Hypothalamus (tissue), 51 donors: Measurements from ENCODE around the gene CCNA1.

Experiments used
- DNase-seq, 51 donors: peaks; one replicate each; lab custom pipeline; 2025; lab: John Stamatoyannopoulos, UW

CCNA1 gene

DNA sequence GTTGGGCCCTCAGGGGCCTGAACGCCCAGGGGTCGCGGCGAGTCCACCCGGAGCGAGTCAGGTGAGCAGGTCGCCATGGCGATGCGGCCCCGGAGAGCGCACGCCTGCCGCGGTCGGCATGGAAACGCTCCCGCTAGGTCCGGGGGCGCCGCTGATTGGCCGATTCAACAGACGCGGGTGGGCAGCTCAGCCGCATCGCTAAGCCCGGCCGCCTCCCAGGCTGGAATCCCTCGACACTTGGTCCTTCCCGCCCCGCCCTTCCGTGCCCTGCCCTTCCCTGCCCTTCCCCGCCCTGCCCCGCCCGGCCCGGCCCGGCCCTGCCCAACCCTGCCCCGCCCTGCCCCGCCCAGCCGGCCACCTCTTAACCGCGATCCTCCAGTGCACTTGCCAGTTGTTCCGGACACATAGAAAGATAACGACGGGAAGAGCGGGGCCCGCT is at the start of gene CCNA1:
TSS of gene CCNA1 (plus strand) at position 390 of the 439 bp plus-strand sequence. CDS start 562 bp downstream, outside the sequence.
- peak in 32 of 51 donors; percentile 10 to 69 (median 36) for DNase-seq

DNA sequence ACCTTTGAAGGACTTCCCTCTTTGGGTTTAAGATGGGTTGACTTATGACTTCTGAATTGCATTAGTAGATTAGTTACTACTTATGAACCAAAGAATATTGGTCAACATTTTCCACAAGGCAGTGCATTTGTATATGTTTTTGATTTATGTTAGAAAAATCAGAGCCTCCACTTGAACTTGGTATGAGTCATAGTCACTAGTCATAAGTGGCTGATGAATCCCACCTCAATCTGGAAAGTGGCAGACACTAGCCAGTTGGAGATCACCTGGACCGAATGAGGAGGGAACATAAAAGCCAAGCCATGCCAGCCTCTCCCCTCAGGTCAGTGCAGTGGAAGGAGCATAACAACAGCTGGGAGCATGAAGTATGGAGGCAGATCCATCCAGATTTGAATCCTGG is 46.8 kb upstream of the CCNA1 start:
- no peak for DNase-seq

DNA sequence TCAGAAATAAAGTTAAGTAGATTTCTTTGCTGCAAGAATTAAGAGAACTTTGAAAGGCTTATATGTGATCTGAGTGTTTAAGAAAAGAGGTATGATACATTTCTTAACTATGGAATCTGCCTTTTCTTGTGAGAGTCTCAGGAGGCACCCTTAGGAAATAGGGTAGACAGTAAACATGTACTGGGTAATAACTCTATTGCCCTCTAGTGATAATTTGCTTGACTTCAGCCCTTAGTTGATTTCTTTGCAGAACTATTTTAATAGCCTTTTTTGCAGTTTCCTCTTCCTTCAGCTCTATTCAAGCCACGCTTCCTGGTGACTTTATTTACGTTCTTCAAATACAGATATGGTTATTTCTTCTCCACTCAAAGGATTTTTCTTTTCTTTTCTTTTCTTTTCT is 37.0 kb upstream of the CCNA1 start:
- DNase-seq = peak in 1 of 51 donors; percentile 29

DNA sequence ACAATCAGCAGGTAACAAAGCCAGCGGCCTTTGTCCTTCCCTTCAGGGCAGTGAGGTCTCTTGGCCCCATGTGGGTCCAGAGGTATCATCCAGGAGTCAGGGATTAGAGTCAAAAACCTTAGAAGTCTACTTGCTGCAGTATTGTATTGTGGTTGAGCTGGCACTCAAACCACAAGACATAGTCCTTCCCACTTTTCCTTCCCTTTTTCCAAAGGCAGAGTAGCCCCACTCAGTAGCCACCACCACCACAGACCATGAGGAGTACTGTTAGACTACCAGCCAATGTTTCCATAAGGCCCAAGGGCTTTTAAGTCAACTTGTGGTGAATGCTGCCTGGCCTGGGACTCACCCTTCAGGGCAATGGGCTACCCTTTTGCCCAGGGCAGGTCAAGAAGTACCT is 27.1 kb upstream of the CCNA1 start:
- no peak for DNase-seq

DNA sequence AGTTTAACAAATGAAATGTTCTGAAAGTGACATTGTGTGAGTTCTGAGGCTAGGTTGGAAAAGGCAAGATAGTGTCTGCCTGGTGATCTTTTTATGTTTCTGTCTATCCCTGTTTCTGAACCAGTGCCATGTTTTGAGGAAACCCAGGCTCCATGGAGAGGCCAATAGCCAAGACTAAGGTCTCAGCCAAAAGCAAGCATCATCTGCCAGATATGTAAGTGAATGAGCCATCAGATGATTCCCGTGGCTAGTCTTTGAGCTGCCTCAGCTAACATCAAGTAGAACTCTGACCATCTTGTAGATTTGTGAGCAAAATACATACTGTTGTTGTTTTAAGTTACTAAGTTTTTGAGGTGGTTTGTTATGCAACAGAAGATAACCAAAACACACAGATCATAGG is 19.6 kb upstream of the CCNA1 start:
- DNase-seq = no peak

DNA sequence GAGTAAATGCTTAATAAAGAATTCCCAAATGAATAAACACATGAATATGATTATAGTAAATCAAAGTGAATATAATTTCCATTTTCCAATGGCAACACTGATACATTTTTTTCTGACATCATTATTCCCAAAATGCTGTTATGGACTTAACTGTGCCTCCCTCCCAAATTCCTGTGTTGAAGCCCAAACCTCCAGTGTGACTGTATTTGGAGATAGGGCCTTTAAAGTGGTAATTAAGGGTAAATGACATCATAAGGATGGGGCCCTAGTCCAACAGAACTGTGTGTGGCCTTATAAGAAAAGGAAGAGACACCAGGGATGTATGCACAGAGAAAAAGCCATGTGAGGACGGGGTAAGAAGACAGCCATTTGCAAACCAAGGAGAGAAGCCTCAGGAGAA is 19.1 kb upstream of the CCNA1 start:
- DNase-seq = no peak

DNA sequence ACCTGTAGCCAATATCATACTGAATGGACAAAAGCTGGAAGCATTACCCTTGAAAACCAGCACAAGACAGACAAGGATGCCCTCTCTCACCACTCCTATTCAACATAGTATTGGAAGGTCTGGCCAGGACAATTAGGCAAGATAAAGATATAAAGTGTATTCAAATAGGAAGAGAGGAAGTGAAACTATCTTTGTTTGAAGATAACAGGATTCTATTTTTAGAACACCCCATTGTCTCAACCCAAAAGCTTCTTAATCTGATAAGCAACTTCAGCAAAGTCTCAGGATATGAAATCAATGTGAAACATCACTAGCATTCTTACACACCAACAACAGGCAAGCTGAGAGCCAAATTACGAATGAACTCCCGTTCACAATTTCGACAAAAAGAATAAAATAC is 17.8 kb upstream of the CCNA1 start:
- no peak for DNase-seq

DNA sequence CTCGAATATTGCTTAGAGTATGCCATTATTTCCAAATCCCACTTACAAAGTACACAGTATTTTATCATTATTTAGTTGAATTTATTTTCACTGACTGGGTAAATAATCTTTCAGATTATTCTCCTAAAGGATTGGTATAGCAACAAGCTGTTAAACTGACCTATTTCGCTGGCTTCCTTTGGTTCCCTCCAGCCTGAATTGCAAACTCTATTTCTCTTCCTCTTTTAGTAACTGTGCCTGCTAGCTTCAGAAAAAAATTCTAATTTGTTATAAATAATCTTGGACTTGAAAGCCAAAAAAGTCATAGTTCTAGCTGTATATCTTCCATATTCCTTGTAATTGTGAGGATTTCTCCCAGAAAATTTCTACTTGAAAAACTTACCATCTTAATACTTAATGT is 15.0 kb upstream of the CCNA1 start:
- no peak for DNase-seq

DNA sequence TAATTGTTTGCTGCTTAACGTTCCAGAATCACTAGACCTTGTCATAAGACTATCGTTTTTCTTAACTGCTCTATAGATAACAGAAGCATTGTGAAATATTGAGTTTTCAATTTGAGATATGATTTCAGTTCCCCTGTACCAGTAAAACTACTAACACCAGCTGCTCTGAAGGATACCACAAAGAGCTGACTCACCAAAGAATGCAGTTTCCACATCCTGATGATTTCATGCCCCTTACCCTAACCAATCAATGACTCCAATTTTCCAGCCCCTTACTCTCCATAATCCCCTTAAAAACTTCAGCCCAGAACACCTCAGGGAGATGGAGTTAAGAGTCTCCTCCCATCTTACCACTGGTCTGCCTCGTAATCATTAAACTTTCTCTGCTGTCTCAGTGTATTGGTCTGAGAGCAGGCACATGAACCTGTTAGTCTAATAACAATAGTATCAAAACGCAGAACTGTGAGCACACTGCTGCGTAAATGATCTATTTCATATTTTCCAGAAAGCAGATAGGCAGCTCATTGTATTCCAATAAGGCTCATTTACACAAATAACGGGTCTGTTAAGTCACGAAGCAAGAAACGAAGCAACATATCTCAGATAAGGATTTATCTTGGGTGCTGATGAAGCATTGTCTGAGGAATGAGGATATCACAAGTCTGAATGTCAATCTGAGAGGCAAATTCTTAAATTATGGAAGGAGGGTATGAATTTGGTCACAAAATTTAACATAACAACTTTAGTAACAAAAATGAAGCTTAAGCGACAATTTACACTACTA is 14.1 kb upstream of the CCNA1 start:
- DNase-seq = no peak

DNA sequence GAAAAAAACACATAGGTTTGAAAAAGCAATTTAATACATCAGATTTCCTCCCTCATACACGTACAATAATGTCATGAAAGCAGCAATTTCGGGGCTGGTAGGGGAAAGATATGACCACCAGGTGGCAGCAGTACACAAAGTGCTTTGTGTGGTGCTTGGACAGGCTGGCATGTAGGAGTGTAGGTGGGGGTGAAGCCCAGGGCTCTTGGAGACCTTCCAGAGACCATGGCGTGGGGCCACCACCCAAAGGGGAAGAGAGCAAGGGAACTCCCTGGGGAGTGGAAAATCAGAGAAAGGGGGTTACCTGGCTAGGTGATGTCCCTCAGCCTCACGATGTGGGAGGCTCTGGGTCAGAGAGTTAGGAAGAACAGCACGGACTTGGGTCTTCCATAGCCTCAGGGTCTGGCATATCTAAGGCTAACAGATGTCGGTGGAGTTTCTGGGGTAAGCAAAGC is 11.8 kb upstream of the CCNA1 start:
- peak in 46 of 51 donors; percentile 0 to 76 (median 33) for DNase-seq

DNA sequence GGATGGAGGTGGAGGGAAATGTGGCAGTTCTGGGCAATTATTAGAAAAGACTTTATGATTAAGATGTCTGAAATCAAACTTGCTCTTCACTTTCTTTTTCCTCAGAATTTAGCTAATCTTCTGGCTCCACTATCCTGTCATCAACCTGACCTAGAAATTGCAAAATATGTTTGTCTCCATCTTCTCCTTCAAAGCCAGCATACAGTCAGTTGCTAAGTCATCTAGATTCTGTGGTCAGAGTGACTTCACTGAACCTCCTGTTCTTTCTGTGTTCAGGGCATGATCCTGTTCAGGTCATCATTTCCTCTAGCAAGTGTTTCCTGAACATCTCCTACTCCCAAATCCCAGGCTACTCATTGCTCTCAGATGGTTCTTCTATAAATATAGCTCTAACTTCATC is 10.8 kb upstream of the CCNA1 start:
- no peak for DNase-seq

DNA sequence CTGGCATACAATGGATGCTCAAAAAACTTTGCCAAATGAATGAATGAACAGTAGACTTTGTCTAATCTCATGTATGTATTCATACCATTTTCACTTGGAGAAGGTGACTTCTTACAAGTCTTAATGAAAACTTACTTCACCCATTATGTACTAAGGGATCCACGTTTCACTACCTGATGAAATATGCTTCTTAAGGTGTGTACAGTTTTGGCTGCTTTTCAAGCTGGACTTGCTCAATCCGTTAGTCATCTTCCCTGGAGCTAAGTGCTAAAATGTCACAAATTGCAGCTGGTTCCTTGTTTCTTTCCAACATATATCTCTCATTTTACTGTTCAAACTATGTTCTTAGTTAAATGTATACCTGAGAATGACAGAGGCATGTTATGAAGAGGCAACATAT is 4.2 kb upstream of the CCNA1 start:
- no peak for DNase-seq

DNA sequence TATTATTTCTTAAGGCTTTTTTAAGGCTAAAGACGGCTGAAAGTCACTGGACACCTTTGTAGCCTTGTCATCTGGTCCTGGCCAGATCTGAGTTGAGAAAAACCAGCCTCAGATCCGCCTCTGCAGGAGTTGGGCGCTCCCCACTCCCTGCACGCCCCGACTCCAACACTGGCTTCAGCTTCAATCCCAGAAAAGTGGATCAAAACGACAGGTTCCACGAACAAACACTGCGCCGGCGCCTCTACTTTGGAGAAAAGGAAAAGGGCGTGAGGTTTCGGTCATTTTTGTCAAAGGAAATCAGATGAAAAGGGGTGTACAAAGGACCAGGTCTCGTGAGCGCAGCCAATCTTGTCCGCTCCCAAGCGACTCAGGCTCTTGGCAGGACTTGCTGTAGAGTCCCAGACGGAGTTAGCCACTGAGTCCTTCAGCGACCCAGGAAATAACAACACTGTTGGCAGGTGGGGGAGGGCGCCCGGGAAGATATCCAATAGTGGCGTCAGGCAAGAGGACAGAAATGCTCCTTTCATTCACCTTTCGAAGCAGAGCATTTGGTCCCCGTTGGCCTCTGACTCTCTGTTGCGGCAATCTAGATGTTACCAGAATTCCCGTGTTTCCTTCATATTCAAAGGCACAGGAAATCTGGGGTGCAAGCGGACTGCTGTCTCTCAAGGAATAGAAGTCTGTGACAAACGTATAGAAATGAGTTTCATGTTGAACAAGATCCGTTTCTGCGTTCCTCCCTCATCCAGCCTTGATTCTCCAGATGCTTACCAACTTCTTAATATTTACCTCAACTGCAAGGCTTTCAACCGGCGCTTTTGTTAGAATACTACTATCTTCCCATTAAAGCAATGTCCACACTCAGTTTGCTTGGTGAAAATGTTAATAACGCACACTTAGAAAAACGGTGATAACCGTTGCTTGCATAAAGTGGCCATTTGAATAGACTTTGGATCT is 1.8 kb upstream of the CCNA1 start:
- DNase-seq = peak in 6 of 51 donors; percentile 5 to 24 (median 12)

DNA sequence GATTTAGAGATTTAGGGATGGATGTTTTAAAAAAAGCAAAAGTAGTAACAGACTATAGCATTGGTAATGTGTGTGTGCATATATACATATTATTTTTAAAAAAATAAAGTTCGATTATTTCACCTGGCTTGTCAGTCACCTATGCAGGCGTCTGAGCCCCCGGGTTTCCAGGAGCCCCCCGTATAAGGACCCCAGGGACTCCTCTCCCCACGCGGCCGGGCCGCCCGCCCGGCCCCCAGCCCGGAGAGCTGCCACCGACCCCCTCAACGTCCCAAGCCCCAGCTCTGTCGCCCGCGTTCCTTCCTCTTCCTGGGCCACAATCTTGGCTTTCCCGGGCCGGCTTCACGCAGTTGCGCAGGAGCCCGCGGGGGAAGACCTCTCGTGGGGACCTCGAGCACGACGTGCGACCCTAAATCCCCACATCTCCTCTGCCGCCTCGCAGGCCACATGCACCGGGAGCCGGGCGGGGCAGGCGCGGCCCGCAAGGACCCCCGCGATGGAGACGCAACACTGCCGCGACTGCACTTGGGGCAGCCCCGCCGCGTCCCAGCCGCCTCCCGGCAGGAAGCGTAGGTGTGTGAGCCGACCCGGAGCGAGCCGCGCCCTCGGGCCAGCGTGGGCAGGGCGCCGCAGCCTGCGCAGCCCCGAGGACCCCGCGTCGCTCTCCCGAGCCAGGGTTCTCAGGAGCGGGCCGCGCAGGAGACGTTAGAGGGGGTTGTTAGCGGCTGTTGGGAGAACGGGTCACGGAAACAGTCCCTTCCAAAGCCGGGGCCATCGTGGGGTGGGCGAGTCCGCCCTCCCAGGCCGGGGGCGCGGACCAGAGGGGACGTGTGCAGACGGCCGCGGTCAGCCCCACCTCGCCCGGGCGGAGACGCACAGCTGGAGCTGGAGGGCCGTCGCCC is 840 bp upstream of the CCNA1 start:
- peak in 2 of 51 donors; percentile 36 to 39 for DNase-seq

DNA sequence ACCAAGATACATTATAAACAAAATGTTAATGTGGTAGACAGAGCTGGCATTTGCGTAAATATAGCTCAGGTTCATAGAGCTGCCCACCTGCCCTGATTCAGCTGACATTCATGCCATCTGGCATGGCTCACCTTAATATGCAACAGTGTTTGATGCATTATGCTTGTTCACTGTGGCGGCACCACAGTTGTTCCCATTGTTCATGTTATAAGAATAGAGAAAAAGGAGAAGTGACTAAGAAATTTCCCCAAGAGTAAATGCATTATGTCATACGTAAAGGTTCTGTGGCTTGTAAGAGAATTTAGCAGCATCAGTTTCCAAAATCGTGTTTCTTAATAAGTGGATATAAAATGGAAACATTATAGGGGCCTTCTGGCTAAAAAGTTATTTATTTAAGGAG is 4.5 kb downstream of the CCNA1 start:
- DNase-seq = peak in 1 of 51 donors; percentile 9

DNA sequence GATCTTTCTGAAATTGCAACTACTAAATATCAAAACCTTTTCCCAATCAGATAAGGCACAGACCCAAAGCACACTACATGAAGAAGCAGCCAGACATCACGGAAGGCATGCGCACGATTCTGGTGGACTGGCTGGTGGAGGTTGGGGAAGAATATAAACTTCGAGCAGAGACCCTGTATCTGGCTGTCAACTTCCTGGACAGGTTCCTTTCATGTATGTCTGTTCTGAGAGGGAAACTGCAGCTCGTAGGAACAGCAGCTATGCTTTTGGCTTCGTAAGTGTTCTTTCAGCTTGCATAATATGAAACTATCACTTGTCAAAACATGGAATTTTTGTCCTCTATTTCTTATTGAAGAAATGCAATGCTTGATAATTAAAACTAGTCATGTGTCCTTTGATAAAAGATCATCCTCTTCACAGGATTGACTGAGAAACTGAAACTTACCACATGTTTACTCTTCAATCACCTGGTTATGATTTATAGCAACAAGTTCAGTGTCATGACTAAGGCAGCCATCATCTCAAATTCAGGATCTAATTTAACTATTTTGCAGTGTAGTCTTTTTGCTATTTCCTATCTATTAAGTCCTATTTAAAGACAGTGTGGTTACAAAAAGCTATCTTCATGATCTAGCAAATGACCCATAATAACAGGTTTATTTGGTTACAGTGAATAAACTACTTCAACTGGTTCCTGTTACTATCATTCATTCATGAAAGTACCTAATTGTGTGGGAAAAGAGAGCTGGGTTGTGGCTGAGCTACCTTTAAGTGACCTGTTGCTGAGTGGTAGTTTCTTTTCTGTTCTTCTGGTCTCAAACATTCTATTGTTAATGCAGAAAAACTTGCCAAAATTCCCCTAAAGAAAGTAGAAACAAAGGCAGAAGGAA is 6.5 kb downstream of the CCNA1 start:
- DNase-seq = no peak

DNA sequence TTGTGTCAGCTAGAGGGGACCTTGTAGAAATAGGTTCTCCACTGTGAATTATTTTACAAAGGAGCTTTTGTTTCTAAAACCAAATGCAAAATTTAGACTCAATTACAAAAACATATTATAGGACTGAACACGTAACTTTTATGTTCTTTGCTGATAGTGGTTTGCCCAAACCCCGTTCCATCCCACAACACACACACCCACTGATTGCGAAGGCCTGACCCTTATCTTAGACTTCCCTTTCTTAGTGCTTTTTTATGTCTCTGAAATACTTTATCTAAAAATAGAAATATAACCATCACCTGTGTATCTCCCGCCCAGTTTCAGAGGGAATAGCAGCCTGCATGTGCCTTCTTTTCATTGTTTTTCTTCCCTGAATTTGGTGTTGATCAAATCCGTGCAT is 13.0 kb downstream of the CCNA1 start:
- DNase-seq = no peak

DNA sequence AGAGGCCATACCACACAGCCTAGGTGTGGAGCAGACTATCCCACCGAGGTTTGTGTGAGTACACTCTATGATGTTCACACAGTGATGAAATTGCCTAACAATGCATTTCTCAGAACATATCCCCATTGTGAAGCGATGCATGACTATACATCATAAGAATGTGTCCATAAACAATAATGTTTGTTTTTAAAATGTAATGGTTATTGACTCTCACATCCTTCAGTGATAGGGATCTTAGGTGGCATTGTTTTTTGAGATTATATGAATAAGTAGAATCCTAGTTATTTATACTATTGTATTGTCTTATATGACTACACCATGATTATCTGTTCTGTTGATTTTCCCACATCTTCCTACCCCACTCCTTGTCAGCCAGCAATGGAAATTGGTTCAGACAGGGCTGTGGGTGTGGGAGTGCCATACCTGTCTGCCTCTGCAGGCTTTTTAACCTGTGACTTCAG is 13.6 kb downstream of the CCNA1 start:
- DNase-seq = no peak

DNA sequence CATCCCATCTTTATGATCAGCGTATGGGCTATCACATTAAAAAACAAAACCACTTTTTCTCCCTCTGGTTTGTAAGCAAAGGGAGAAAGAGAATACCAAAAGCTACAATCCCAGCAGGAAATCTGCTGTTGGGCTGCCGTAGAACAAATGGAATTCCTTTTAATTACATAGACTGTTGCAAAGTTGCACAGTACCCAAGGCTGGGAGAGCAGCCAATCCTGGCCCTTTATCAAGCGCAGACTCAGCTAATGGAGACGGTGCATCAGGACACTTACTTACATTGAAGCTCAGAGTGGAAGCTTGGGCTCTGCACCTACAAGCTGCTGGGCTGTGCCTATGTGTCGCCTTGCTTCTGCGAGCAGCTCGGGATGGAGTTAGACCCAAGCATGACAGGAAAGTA is 15.2 kb downstream of the CCNA1 start:
- DNase-seq = no peak
